LNCAP (cell line): ENCODE results near the gene EXOC3L2.

Experiments
- CTCF ChIP-seq: fragments of 450-650 bp; IDR thresholded peaks from 2 replicates; pipeline ENCODE4 v1.5.1; 2017; ENCODE audit warnings: mild to moderate bottlenecking

The EXOC3L2 gene

GRCh38 chr19:45267296-45267695 lies 22.1 kb upstream of the EXOC3L2 start:
- TF ChIP-seq CTCF, result no peak

DNA sequence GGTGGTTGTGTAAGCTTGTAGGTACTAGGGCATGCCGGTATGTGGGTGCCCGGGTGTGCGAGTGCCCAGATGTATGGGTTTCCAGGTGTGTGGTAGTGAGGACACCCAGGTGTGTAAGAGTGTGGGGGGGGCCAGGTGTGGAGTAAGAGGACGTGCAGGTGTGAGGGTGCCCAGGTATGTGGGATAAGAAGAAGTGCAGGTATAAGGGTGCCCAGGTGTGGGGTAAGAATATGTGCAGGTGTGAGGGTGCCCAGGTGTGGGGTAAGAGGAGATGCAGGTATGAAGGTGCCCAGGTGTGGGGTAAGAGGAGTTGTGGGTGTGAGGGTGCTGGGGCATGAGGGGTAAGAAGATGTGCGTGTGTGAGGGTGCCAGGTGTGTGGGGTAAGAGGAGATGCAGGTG lies 20.2 kb upstream of the EXOC3L2 start:
- no peak for TF ChIP-seq CTCF

DNA sequence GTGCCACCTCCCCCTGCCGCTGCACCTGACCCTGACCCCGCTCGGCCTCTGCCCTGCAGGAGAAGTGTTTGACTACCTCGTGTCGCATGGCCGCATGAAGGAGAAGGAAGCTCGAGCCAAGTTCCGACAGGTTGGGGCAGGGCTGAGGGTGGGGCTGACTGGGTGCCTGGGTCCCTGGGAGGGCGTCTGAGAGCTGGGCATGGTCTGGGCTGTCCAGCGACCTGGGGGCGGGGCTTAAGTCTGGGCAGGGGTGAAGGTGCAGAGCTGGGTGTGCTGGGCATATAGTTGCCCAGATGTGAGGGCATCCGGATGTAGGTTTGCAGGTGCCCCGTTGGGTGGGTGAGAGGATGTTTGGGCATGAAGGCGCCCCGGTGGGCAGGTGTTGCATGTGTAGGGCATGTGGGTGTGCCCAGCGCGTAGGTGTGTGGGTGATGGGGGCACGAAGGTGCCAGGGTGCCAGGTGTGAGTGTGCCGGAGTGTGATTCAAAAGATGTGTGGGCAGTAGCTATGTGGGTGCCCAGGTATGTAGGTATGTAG lies 19.6 kb upstream of the EXOC3L2 start:
- TF ChIP-seq CTCF, result no peak

DNA sequence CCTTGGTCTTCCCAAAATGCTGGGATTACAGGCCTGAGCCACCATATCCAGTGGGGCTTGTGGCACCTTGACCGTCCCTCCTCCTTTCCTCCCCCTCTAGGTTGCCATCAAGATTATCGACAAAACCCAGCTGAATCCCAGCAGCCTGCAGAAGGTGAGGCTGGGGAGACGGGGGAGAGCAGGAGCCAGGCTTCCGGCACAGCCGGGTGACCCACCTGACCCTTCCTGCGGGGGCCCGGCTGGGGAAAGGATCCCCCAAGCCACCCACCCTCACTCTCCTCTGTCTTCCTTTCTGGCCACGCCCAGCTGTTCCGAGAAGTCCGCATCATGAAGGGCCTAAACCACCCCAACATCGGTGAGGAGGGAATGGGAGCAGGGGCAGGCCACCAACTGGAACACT lies 17.8 kb upstream of the EXOC3L2 start:
- TF ChIP-seq CTCF, result no peak

DNA sequence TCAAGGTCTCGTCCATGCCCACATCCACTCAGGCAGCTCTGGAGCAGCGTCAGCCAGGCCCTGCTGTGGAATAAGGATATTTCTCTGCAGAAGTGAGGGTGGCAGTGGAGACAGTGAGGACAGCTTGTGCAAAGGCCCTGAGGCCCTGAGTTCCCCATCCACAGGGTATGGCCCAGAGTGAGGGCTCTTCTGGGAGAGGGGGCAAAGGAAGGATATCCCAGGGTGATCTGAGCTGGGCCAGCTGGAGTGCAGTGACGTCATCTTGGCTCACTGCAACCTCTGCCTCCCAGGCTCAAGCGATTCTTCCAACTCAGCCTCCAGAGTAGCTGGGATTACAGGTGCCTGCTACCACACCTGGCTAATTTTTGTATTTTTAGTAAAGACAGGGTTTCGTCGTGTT lies 17.4 kb upstream of the EXOC3L2 start:
- no peak for TF ChIP-seq CTCF

GRCh38 chr19:45258862-45259261 lies 13.7 kb upstream of the EXOC3L2 start:
- TF ChIP-seq CTCF, result no peak

- TF ChIP-seq CTCF, result no peak
Observed at GRCh38 chr19:45256836-45257235, 11.6 kb upstream of the EXOC3L2 start.

DNA sequence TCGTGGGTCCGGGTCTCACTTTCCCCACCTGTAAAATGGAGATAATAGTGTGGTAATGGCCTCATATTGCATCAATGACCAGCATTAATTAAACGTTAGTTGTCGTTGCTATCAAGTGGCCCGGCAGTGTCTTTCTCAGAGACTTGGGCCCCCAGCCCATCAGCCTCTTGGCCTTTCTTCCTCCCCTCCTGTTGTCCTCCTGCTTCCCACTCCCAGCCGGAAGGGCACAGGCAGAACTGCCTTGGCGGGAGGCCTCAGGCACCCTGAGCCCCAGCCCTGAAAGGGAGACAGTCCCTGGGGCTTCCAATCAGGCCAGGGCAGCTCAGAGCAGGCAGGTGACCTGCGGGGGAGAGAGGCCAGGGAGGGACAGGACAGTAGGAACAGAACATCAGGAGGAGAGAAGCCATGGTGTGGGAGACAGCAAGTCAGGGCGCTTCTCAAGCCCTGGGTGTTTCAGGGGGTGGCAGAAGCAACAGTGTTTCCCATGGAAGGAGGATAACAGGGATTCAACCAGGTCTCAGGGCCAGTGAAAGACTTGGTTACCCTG lies 10.5 kb upstream of the EXOC3L2 start:
- TF ChIP-seq CTCF, result no peak
